ENCODE measurements around the gene LRRTM3. TPM values are rescaled to one million over a fixed set of nuclear protein-coding genes. Genes with fewer than 3 reads are reported as not detected.

Gene LRRTM3
- total and polyA plus RNA-seq, 7 donors, result 0.01 to 0.03 TPM; not detected in 5

GRCh38 chr10:67112765-67113164 lies 186.9 kb downstream of the LRRTM3 start:
- Histone ChIP-seq H3K9me3 (no peaks in the 10 kb centered on the region), H3K27ac (no peak overlapping the region), H3K27me3 (ENCODE audit: insufficient read depth in 3 of 3, low read length in 2 of 3) (no peaks in the 10 kb centered on the region), H3K36me3 (ENCODE audit: insufficient read depth in 1 of 2, low read depth in 1 of 2) (no peaks in the 10 kb centered on the region), H3K4me1 (peaks cover 12% of the 10 kb centered on the region), H3K4me3 (no peak overlapping the region)
- DNase-seq (no peak), ATAC-seq (no peak)
- intact Hi-C loops (cut with DNase I), result no loop called here
- no peak for TF ChIP-seq CTCF (IDR thresholded peaks at IDR 0.05)
- WGBS, 3 donors, result 92 to 98% (median 96%) methylated on average over 1 of the region's 1 CpG

- Histone ChIP-seq H3K27me3 (ENCODE audit: insufficient read depth in 3 of 3, low read length in 2 of 3) (no peaks in the 10 kb centered on the region), H3K9me3 (no peaks in the 10 kb centered on the region), H3K36me3 (ENCODE audit: insufficient read depth in 1 of 2, low read depth in 1 of 2) (no peaks in the 10 kb centered on the region), H3K4me3 (no peak overlapping the region), H3K4me1 (peaks cover 33% of the 10 kb centered on the region), H3K27ac (no peak overlapping the region)
- WGBS, 3 donors, result 89 to 94% (median 92%) methylated on average over 2 of the region's 2 CpGs
- DNase-seq (no peak), ATAC-seq (no peak)
- no peak for TF ChIP-seq CTCF (IDR thresholded peaks at IDR 0.05)
- intact Hi-C loops (cut with DNase I), result no loop called here
These were observed 189.1 kb downstream of the LRRTM3 start for GRCh38 chr10:67114945-67115344.

GRCh38 chr10:67115972-67116371 lies 190.1 kb downstream of the LRRTM3 start:
- peak; percentile 50 to 58 (median 55) for ATAC-seq
- no peak for DNase-seq
- H3K27me3 ChIP-seq (ENCODE audit: insufficient read depth in 3 of 3, low read length in 2 of 3), result no peaks in the 10 kb centered on the region
- no peak for TF ChIP-seq CTCF (IDR thresholded peaks at IDR 0.05)
- no peaks in the 10 kb centered on the region for H3K36me3 ChIP-seq (ENCODE audit: insufficient read depth in 1 of 2, low read depth in 1 of 2)
- H3K4me1 ChIP-seq, result peaks cover 38% of the 10 kb centered on the region
- intact Hi-C loops (cut with DNase I), result no loop called here
- 2 to 10% (median 8%) methylated on average over 1 of the region's 1 CpG for WGBS, 3 donors
- H3K9me3 ChIP-seq, result no peaks in the 10 kb centered on the region
- H3K4me3 ChIP-seq, result no peak overlapping the region
- H3K27ac ChIP-seq, result no peak overlapping the region

GRCh38 chr10:67119651-67120050 lies 193.8 kb downstream of the LRRTM3 start:
- Histone ChIP-seq H3K4me3 (no peak overlapping the region), H3K36me3 (ENCODE audit: insufficient read depth in 1 of 2, low read depth in 1 of 2) (no peaks in the 10 kb centered on the region), H3K9me3 (no peaks in the 10 kb centered on the region), H3K4me1 (peaks cover 38% of the 10 kb centered on the region), H3K27me3 (ENCODE audit: insufficient read depth in 3 of 3, low read length in 2 of 3) (no peaks in the 10 kb centered on the region), H3K27ac (no peak overlapping the region)
- intact Hi-C loops (cut with DNase I), result no loop called here
- no peak for TF ChIP-seq CTCF (IDR thresholded peaks at IDR 0.05)
- ATAC-seq, result peak in 2 of 4 donors; percentile 63 to 81
- no peak for DNase-seq
- WGBS, 3 donors, result 8 to 13% (median 10%) methylated on average over 1 of the region's 1 CpG

- Histone ChIP-seq H3K27me3 (ENCODE audit: insufficient read depth in 3 of 3, low read length in 2 of 3) (no peaks in the 10 kb centered on the region), H3K36me3 (ENCODE audit: insufficient read depth in 1 of 2, low read depth in 1 of 2) (no peaks in the 10 kb centered on the region), H3K4me1 (no peaks in the 10 kb centered on the region), H3K4me3 (no peak overlapping the region), H3K9me3 (no peaks in the 10 kb centered on the region), H3K27ac (no peak overlapping the region)
- no peak for TF ChIP-seq CTCF (IDR thresholded peaks at IDR 0.05)
- 90 to 93% (median 92%) methylated on average over 2 of the region's 2 CpGs for WGBS, 3 donors
- ATAC-seq, result no peak
- no peak for DNase-seq
- intact Hi-C loops (cut with DNase I), result no loop called here
These were observed 201.6 kb downstream of the LRRTM3 start for GRCh38 chr10:67127441-67127840.
